ENCODE measurements around the gene TSPAN31. TPM values are rescaled to one million over a fixed set of nuclear protein-coding genes. Genes with fewer than 3 reads are reported as not detected.

Gene TSPAN31
- polyA plus RNA-seq, 1 donor (not counting 4 experiments of a cell fraction or from before 2014, with no cell fraction given), result 47.7 TPM

GRCh38 chr12:57722716-57723629 lies 21.9 kb upstream of the TSPAN31 start:
- H2AFZ ChIP-seq (ENCODE audit: control insufficient read depth, low read length), result no peak overlapping the region
- peaks cover 5 to 14% of the 10 kb centered on the region in 2 experiments for H3K36me3 ChIP-seq (ENCODE audit: control insufficient read depth in 2 of 2, extremely low read depth in 1 of 2, insufficient read depth in 2 of 2, low read length in 2 of 2)
- H3K9me3 ChIP-seq (ENCODE audit: control insufficient read depth, low read depth, low read length), result no peaks in the 10 kb centered on the region
- no peak for TF ChIP-seq EZH2 (IDR thresholded peaks at IDR 0.05; ENCODE audit: low read length)
- TF ChIP-seq CTCF (optimal IDR thresholded peaks at IDR 0.05 in 1 of 3, IDR thresholded peaks at IDR 0.05 in 1 of 3, conservative IDR thresholded peaks at IDR 0.05 in 1 of 3; ENCODE audit: extremely low read depth in 1 of 3, insufficient read depth in 2 of 3, low read length in 3 of 3), result no peak
- H3K79me2 ChIP-seq (ENCODE audit: control insufficient read depth, insufficient read depth, low read length), result no peaks in the 10 kb centered on the region
- peaks cover 4% of the 10 kb centered on the region for H3K4me1 ChIP-seq (ENCODE audit: control insufficient read depth, extremely low read depth, insufficient read depth, low read length)
- DNase-seq (ENCODE audit: low read depth, low spot score) (no peak), FAIRE-seq (no peak)
- H3K4me3 ChIP-seq (ENCODE audit: control insufficient read depth in 2 of 3, extremely low read depth in 1 of 3, insufficient read depth in 2 of 3, low read depth in 1 of 3, low read length in 3 of 3), result no peak overlapping the region
- dilution Hi-C loops (cut with MboI; ENCODE audit: extremely low pct_ligation_motif_present, low sequenced_read_pairs), result no loop called here
- H3K4me2 ChIP-seq (ENCODE audit: control insufficient read depth, extremely low read depth, insufficient read depth, low read depth, low read length), result no peak overlapping the region
- no peaks in the 10 kb centered on the region for H3K27me3 ChIP-seq (ENCODE audit: control insufficient read depth, extremely low read depth, insufficient read depth, low read length)
- H3K27ac ChIP-seq (ENCODE audit: control insufficient read depth, insufficient read depth, low read length), result no peak overlapping the region
- no peaks in the 10 kb centered on the region for H4K20me1 ChIP-seq (ENCODE audit: control insufficient read depth, extremely low read depth, insufficient read depth, low read length)
- no peak overlapping the region for H3K9ac ChIP-seq (ENCODE audit: control insufficient read depth, extremely low read depth, insufficient read depth, low read length)
- H3K9me1 ChIP-seq (ENCODE audit: control insufficient read depth, extremely low read depth, insufficient read depth, low read length), result no peaks in the 10 kb centered on the region

DNA sequence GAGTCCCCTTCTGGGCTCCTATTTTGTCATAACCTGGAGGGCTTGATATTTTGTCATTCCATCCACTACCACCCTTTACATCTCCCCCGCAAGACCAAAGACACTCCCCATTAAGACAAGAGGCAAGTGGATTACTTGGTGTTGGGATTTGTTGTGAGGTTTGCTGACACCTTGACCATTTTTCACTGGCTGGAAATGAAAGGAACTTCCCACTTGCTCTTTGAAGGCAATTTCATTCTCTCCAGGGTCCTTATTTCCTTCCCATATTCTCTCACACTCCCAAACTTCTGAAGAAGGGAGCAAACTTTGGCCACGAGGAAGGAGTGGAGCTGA lies 21.2 kb upstream of the TSPAN31 start:
- dilution Hi-C loops (cut with MboI; ENCODE audit: extremely low pct_ligation_motif_present, low sequenced_read_pairs), result no loop called here
- TF ChIP-seq CTCF (optimal IDR thresholded peaks at IDR 0.05 in 1 of 3, IDR thresholded peaks at IDR 0.05 in 1 of 3, conservative IDR thresholded peaks at IDR 0.05 in 1 of 3; ENCODE audit: extremely low read depth in 1 of 3, insufficient read depth in 2 of 3, low read length in 3 of 3) (no peak), EZH2 (IDR thresholded peaks at IDR 0.05; ENCODE audit: low read length) (no peak)

More for the DNA sequence above, 21.2 kb upstream of the TSPAN31 start:
- H3K27ac ChIP-seq (ENCODE audit: control insufficient read depth, insufficient read depth, low read length), result no peak overlapping the region
- H3K4me3 ChIP-seq (ENCODE audit: control insufficient read depth in 2 of 3, extremely low read depth in 1 of 3, insufficient read depth in 2 of 3, low read depth in 1 of 3, low read length in 3 of 3), result no peak overlapping the region
- H3K9ac ChIP-seq (ENCODE audit: control insufficient read depth, extremely low read depth, insufficient read depth, low read length), result no peak overlapping the region
- FAIRE-seq, result no peak
- no peaks in the 10 kb centered on the region for H3K9me1 ChIP-seq (ENCODE audit: control insufficient read depth, extremely low read depth, insufficient read depth, low read length)
- no peaks in the 10 kb centered on the region for H3K79me2 ChIP-seq (ENCODE audit: control insufficient read depth, insufficient read depth, low read length)
- H3K4me1 ChIP-seq (ENCODE audit: control insufficient read depth, extremely low read depth, insufficient read depth, low read length), result peaks cover 4% of the 10 kb centered on the region
- peaks cover 5 to 10% of the 10 kb centered on the region in 2 experiments for H3K36me3 ChIP-seq (ENCODE audit: control insufficient read depth in 2 of 2, extremely low read depth in 1 of 2, insufficient read depth in 2 of 2, low read length in 2 of 2)
- no peaks in the 10 kb centered on the region for H3K27me3 ChIP-seq (ENCODE audit: control insufficient read depth, extremely low read depth, insufficient read depth, low read length)
- DNase-seq (ENCODE audit: low read depth, low spot score), result no peak
- H3K9me3 ChIP-seq (ENCODE audit: control insufficient read depth, low read depth, low read length), result no peaks in the 10 kb centered on the region
- no peak overlapping the region for H3K4me2 ChIP-seq (ENCODE audit: control insufficient read depth, extremely low read depth, insufficient read depth, low read depth, low read length)
- no peak overlapping the region for H2AFZ ChIP-seq (ENCODE audit: control insufficient read depth, low read length)
- H4K20me1 ChIP-seq (ENCODE audit: control insufficient read depth, extremely low read depth, insufficient read depth, low read length), result no peaks in the 10 kb centered on the region

Measured in keratinocyte (primary cell).